DOHH2 (cell line): ENCODE results near the gene INO80D.

Experiments used
- H3F3A ChIP-seq: fragments of 200-600 bp; sonication (generic), shearing (Covaris generic); 2 replicates; pipeline ENCODE4 v1.6.0; 2016; ENCODE audit warnings: antibody characterized with exemption, mild to moderate bottlenecking; ENCODE audit not compliant: control insufficient read depth, insufficient read depth
- H3K27ac ChIP-seq: fragments of 200-600 bp; sonication (generic); 2 replicates; pipeline ENCODE4 v1.5.1; 2014; ENCODE audit warnings: low read depth, mild to moderate bottlenecking, low read length, moderate library complexity
- H3K27me3 ChIP-seq: fragments of 200-600 bp; sonication (generic); 2 replicates; pipeline ENCODE4 v1.6.1; 2014; ENCODE audit warnings: mild to moderate bottlenecking, low read length, mixed read lengths; ENCODE audit not compliant: control insufficient read depth
- H3K36me3 ChIP-seq: fragments of 200-600 bp; sonication (generic); 2 replicates; pipeline ENCODE4 v1.6.1; 2014; ENCODE audit warnings: mild to moderate bottlenecking, low read length, moderate library complexity, mixed read lengths; ENCODE audit not compliant: control insufficient read depth
- H3K4me1 ChIP-seq: fragments of 200-600 bp; sonication (generic); 2 replicates; pipeline ENCODE4 v1.6.1; 2014; ENCODE audit warnings: mild to moderate bottlenecking, low read length, mixed read lengths; ENCODE audit not compliant: control insufficient read depth
- H3K4me2 ChIP-seq: fragments of 200-600 bp; sonication (generic); 2 replicates; pipeline ENCODE4 v1.6.0; 2014; ENCODE audit warnings: mild to moderate bottlenecking, low read length, moderate library complexity
- H3K4me3 ChIP-seq: fragments of 200-600 bp; sonication (generic); 2 replicates; pipeline ENCODE4 v1.5.1; 2014; ENCODE audit warnings: mild to moderate bottlenecking, low read length, mixed read lengths
- H3K79me2 ChIP-seq: fragments of 200-600 bp; sonication (generic); 2 replicates; pipeline ENCODE4 v1.6.1; 2014; ENCODE audit warnings: mild to moderate bottlenecking, low read length, mixed read lengths; ENCODE audit not compliant: control insufficient read depth
- H3K9me2 ChIP-seq: fragments of 200-600 bp; sonication (generic); replicated peaks from 2 replicates; pipeline ENCODE4 v1.6.1; 2014; ENCODE audit warnings: mild to moderate bottlenecking, low read length, mixed read lengths; ENCODE audit not compliant: control insufficient read depth
- H3K9me3 ChIP-seq: fragments of 200-600 bp; sonication (generic); 2 replicates; pipeline ENCODE4 v1.6.1; 2014; ENCODE audit warnings: antibody characterized with exemption, low read length, mixed read lengths; ENCODE audit not compliant: control insufficient read depth, insufficient read depth
- H4K20me1 ChIP-seq: fragments of 200-600 bp; sonication (generic); 2 replicates; pipeline ENCODE4 v1.6.0; 2014; ENCODE audit warnings: low read depth, mild to moderate bottlenecking, antibody characterized with exemption, low read length, moderate library complexity; ENCODE audit not compliant: control insufficient read depth, insufficient read depth
- CTCF ChIP-seq: fragments of 200-600 bp; sonication (generic); IDR thresholded peaks from one replicate; pipeline ENCODE4 v1.5.1; 2014; ENCODE audit warnings: antibody characterized with exemption, mild to moderate bottlenecking, low read depth, low read length; ENCODE audit not compliant: poor library complexity, severe bottlenecking
- EZH2phosphoT487 ChIP-seq: fragments of 200-600 bp; sonication (generic); IDR thresholded peaks from 2 replicates; pipeline ENCODE4 v1.6.1; 2017; ENCODE audit warnings: borderline replicate concordance, mild to moderate bottlenecking, antibody characterized with exemption, low read length, moderate library complexity, mixed read lengths

Gene INO80D

DNA sequence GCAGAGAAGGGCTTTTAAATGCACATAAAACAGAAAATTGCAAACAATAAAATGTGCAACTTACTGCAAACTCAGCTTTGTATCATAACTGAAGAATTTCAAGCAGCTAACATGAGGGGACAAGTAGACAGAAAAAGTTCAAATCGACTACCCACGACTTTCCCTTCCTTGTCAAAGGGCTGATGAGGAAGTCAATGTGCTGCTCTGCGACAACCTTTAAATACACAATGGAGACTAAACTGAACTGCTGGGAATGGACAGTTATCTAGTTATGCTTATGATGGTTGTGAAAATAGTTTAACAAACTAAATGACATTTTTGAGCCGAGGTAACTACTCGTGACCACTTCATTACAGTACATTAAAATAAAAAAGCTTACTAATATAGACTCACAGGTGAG lies 84.1 kb downstream of the INO80D start:
- no peak overlapping the region for H3K4me2 ChIP-seq
- no peak for TF ChIP-seq EZH2phosphoT487
- TF ChIP-seq CTCF = no peak
- no peaks in the 10 kb centered on the region for H3K4me1 ChIP-seq
- no peak overlapping the region for H3K27ac ChIP-seq
- H3K27me3 ChIP-seq = no peaks in the 10 kb centered on the region
- H3K4me3 ChIP-seq = no peak overlapping the region
- H3K9me3 ChIP-seq = no peaks in the 10 kb centered on the region
- no peaks in the 10 kb centered on the region for H4K20me1 ChIP-seq
- no peaks in the 10 kb centered on the region for H3F3A ChIP-seq
- H3K9me2 ChIP-seq = no peaks in the 10 kb centered on the region
- H3K36me3 ChIP-seq = peaks cover 26% of the 10 kb centered on the region
- no peaks in the 10 kb centered on the region for H3K79me2 ChIP-seq

DNA sequence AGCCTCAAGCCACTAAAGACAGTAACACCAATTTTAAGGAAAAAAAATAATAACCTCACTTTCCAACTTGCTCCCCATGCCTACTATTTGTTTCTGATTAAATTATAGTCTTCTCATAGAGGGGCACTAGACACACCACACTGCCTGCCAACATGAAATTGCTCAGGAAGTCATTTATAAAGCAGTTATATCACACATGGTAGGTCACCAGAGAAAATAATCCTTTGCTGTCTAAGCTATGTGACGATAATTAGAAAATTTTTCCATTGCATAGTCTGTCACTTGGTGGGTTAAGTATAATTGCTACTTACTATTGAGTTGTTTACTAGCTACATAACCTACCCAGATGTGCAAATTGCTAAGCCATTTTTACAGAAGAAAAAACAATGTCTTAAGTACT lies 85.2 kb downstream of the INO80D start:
- H3K4me1 ChIP-seq = no peaks in the 10 kb centered on the region
- no peaks in the 10 kb centered on the region for H3K9me2 ChIP-seq
- H3F3A ChIP-seq = no peaks in the 10 kb centered on the region
- H4K20me1 ChIP-seq = no peaks in the 10 kb centered on the region
- no peak overlapping the region for H3K4me3 ChIP-seq
- TF ChIP-seq CTCF (no peak), EZH2phosphoT487 (no peak)
- H3K27me3 ChIP-seq = no peaks in the 10 kb centered on the region
- no peak overlapping the region for H3K4me2 ChIP-seq
- no peaks in the 10 kb centered on the region for H3K9me3 ChIP-seq
- H3K79me2 ChIP-seq = no peaks in the 10 kb centered on the region
- peaks cover 26% of the 10 kb centered on the region for H3K36me3 ChIP-seq
- no peak overlapping the region for H3K27ac ChIP-seq

- Histone ChIP-seq H3K27ac (no peak overlapping the region), H3K4me2 (no peak overlapping the region), H3F3A (no peaks in the 10 kb centered on the region), H3K4me3 (no peak overlapping the region), H3K4me1 (no peaks in the 10 kb centered on the region), H3K27me3 (no peaks in the 10 kb centered on the region), H3K9me2 (no peaks in the 10 kb centered on the region), H3K79me2 (no peaks in the 10 kb centered on the region), H4K20me1 (no peaks in the 10 kb centered on the region), H3K36me3 (peaks cover 6% of the 10 kb centered on the region), H3K9me3 (no peaks in the 10 kb centered on the region)
- TF ChIP-seq EZH2phosphoT487 = no peak
- no peak for TF ChIP-seq CTCF
Observed at GRCh38 chr2:205998583-205998982, 87.4 kb downstream of the INO80D start.

- no peaks in the 10 kb centered on the region for H3K4me1 ChIP-seq
- H3K4me3 ChIP-seq = no peak overlapping the region
- no peak overlapping the region for H3K4me2 ChIP-seq
- H4K20me1 ChIP-seq = no peaks in the 10 kb centered on the region
- no peaks in the 10 kb centered on the region for H3K9me3 ChIP-seq
- H3K36me3 ChIP-seq = no peaks in the 10 kb centered on the region; the same call in 1 of the 2 replicates
- H3K9me2 ChIP-seq = no peaks in the 10 kb centered on the region
- no peaks in the 10 kb centered on the region for H3K79me2 ChIP-seq
- H3K27me3 ChIP-seq = no peaks in the 10 kb centered on the region
- H3K27ac ChIP-seq = no peak overlapping the region
- TF ChIP-seq EZH2phosphoT487 = no peak
- TF ChIP-seq CTCF = no peak
- no peaks in the 10 kb centered on the region for H3F3A ChIP-seq
Observed at GRCh38 chr2:205996161-205996560, 89.8 kb downstream of the INO80D start.
